Fibroblast of skin of left biceps (primary cell): ENCODE measurements around the gene MZT2B.
"Not testable (repeated sequence)": the region's sequence is repeated elsewhere in the genome, so short reads cannot be mapped to it uniquely, and the experiment has no call there.

ENCODE experiments used
- DNase-seq, 2 experiments: peaks; one replicate each; pipeline ENCODE4 v3.0.0-alpha.2; 2013; ENCODE audit warnings: low read depth in 2 of 2

MZT2B gene

GRCh38 chr2:130219147-130219546 lies 37.1 kb downstream of the MZT2B start:
- DNase-seq, result not testable (repeated sequence)

GRCh38 chr2:130220505-130220904 lies 38.4 kb downstream of the MZT2B start:
- DNase-seq, result not testable (repeated sequence)

- not testable (repeated sequence) for DNase-seq
These were observed 40.5 kb downstream of the MZT2B start for GRCh38 chr2:130222523-130222922.

DNA sequence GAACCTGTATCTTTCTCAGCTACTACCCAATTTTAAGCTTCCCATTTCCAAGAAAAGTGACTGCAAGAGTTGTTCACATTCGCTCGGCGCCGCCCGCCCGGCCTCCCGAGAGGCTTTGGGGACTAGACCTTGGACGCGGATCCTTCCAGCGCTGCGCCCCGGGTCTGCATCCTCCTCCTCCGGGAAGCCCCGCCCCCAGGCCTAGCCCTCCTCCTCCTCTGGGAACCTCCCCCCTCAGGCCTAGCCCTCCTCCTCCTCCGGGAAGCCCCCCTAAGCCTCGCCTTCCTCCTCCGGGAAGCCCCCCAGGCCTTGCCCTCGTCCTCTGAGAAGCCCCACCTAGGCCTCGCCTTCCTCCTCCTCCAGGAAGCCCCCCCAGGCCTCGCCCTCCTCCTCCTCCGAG lies 45.9 kb downstream of the MZT2B start:
- DNase-seq, result not testable (repeated sequence)

- not testable (repeated sequence) for DNase-seq
These were observed 46.6 kb downstream of the MZT2B start for GRCh38 chr2:130228467-130229160.

DNA sequence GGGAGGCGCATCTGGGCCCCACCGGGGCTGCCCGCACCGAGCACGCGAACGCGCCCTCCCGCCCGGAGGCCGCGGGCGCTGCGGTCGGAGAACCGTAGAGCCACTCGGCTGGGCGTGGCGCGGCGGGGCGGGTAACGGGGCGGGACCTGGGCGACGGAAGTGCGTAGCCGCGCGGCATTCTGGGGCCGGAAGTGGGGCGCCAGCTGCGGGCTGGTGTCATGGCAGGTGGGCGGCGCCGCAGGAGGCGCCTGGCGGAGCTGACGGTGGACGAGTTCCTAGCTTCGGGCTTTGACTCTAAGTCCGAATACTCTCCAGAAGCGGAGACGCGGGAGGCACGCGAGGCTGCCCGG lies 47.1 kb downstream of the MZT2B start:
- peak in 1 of 2 experiments; percentile 7 for DNase-seq

GRCh38 chr2:130230376-130230775 lies 48.3 kb downstream of the MZT2B start:
- DNase-seq, result not testable (repeated sequence)

GRCh38 chr2:130230907-130231306 lies 48.8 kb downstream of the MZT2B start:
- DNase-seq, result not testable (repeated sequence)

GRCh38 chr2:130231656-130232055 lies 49.6 kb downstream of the MZT2B start:
- no peak for DNase-seq

- not testable (repeated sequence) for DNase-seq
These were observed 51.0 kb downstream of the MZT2B start for GRCh38 chr2:130233066-130233465.

DNA sequence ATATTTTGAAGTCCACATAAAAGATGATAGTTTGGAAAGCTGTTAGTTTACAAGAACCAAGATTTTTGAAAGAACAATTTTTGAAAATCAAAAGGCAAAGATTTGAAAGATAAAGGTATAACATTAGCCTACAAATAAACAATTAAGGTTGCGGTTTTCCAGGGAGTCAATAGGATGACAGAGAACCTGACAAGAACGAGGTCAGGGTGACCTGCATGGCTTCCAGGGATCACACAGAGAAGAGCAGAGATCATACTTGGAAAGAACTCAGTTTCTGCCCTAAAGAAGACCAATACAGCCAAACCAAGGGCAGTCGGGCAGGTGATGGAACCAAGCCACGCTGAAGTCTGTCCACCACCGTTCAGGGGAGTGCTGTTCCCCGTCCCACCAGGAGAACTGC lies 57.5 kb downstream of the MZT2B start:
- not testable (repeated sequence) for DNase-seq
